IPS DF 6.9 (cell line): ENCODE data around the gene OR2Z1.
"Not testable (repeated sequence)": the region's sequence is repeated elsewhere in the genome, so short reads cannot be mapped to it uniquely, and the experiment has no call there.

Experiments used
- DNase-seq: peaks from one replicate; pipeline ENCODE4 v3.0.0-alpha.2; 2013; ENCODE audit warnings: low read depth, low spot score
- H3K27ac ChIP-seq: one replicate; pipeline ENCODE4 v1.5.1; 2013; ENCODE audit warnings: low read length, control low read depth
- H3K27me3 ChIP-seq: 2 replicates; pipeline ENCODE4 v1.6.1; 2013; ENCODE audit warnings: mild to moderate bottlenecking, low read length; ENCODE audit not compliant: control insufficient read depth, insufficient read depth
- H3K36me3 ChIP-seq: 2 replicates; pipeline ENCODE4 v1.6.1; 2013; ENCODE audit warnings: low read length; ENCODE audit not compliant: control insufficient read depth, insufficient read depth
- H3K4me1 ChIP-seq: 2 replicates; pipeline ENCODE4 v1.6.1; 2013; ENCODE audit warnings: low read length; ENCODE audit not compliant: control insufficient read depth, insufficient read depth
- H3K4me3 ChIP-seq: 2 replicates; pipeline ENCODE4 v1.5.1; 2013; ENCODE audit warnings: mild to moderate bottlenecking, low read length
- H3K9me3 ChIP-seq: 2 replicates; pipeline ENCODE4 v1.6.1; 2013; ENCODE audit warnings: low read length, inconsistent platforms; ENCODE audit not compliant: control insufficient read depth, insufficient read depth
- WGBS: extraction: QIAGEN DNeasy Blood & Tissue Kit; methylation state at CpG from one replicate; pipeline ENCODE4 v1.1.7; 2013; ENCODE audit warnings: mixed read lengths, missing lambda C conversion rate; ENCODE audit not compliant: insufficient read length, insufficient coverage; 5-methylcytosine and 5-hydroxymethylcytosine counted together

OR2Z1 gene

DNA sequence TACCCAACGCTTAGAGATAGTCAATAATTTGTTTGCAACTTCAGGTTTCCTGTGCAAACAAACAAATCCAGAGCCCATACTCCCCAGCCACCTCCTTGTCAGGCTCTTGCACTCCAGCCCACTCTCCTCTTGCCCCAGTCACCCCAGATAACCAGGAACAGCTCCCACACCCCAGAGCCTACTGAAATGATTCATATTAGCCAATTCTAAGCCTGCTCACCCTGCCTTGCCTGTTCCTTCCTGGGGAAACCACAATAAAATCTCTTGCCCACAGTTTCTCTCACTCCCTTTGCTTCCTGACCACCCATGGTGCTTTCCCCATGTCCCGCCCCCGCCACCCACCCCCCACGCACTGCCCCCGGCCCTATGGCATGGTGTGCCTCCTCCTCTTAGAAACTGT lies 19.1 kb upstream of the OR2Z1 start:
- whole genome bisulfite sequencing: no CpG with 5 or more reads among the region's 5 CpGs

GRCh38 chr19:8703223-8703622 lies 18.2 kb upstream of the OR2Z1 start:
- WGBS: no CpG with 5 or more reads among the region's 7 CpGs
- Histone ChIP-seq H3K4me1 (no peaks in the 10 kb centered on the region), H3K9me3 (no peaks in the 10 kb centered on the region), H3K27ac (no peak overlapping the region), H3K36me3 (no peaks in the 10 kb centered on the region), H3K4me3 (no peak overlapping the region), H3K27me3 (no peaks in the 10 kb centered on the region)
- DNase-seq: no peak

More for the DNA sequence above, 19.1 kb upstream of the OR2Z1 start:
- Histone ChIP-seq H3K27ac (no peak overlapping the region), H3K36me3 (no peaks in the 10 kb centered on the region), H3K4me1 (no peaks in the 10 kb centered on the region), H3K9me3 (no peaks in the 10 kb centered on the region), H3K27me3 (no peaks in the 10 kb centered on the region), H3K4me3 (no peak overlapping the region)
- no peak for DNase-seq

DNA sequence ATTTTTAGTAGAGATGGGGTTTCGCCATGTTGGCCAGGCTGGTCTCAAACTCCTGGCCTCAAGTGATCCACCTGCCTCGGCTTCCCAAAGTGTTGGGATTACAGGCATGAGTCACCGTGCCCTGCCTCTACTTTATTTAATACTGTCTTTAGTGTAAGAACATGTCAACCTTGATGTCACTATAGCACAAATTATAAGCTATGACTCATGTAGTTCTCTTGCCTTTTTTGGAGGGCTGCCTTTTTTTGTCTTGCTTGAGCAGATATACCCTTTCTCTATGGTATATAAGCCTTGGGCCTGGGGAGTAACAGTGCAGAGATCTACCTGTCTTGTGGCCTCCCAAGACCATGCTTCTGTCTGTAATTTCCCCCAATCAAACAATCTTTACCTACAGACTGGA lies 16.1 kb upstream of the OR2Z1 start:
- H3K4me3 ChIP-seq, H3K27ac ChIP-seq, H3K36me3 ChIP-seq, H3K27me3 ChIP-seq, DNase-seq, H3K4me1 ChIP-seq, H3K9me3 ChIP-seq: not testable (repeated sequence)
- no CpG with 5 or more reads among the region's 3 CpGs for WGBS

- Histone ChIP-seq H3K4me3 (no peak overlapping the region), H3K27me3 (no peaks in the 10 kb centered on the region), H3K4me1 (no peaks in the 10 kb centered on the region), H3K9me3 (no peaks in the 10 kb centered on the region; the same call in 1 of the 2 replicates), H3K27ac (no peak overlapping the region), H3K36me3 (no peaks in the 10 kb centered on the region)
- no peak for DNase-seq
- no CpG with 5 or more reads among the region's 5 CpGs for WGBS
Measured at GRCh38 chr19:8705742-8706141, 15.7 kb upstream of the OR2Z1 start.

GRCh38 chr19:8710337-8710736 lies 11.1 kb upstream of the OR2Z1 start:
- WGBS: no CpG with 5 or more reads among the region's 7 CpGs
- H3K4me3 ChIP-seq, H3K27ac ChIP-seq, H3K27me3 ChIP-seq, DNase-seq, H3K36me3 ChIP-seq, H3K9me3 ChIP-seq, H3K4me1 ChIP-seq: not testable (repeated sequence)

DNA sequence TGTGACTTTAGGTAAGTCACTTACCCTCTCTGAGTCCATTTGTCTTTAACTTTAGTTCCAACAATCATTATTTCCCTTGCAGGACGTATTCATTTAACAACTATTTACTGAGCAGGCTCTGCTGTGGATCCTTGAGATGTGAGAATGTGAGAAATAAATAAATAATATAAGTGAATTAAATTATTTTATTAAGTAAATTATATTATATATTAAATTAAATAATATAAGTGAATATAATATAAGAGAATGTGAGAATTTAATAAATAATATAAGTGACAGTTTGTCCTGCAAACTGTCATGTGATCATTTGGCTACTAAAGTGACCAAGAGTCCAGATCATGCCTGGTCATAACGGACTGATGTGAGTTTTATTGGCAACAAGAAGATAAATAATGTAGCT lies 598 bp downstream of the OR2Z1 start:
- peaks cover 9% of the 10 kb centered on the region for H3K9me3 ChIP-seq
- WGBS: no CpG with 5 or more reads among the region's 2 CpGs
- H3K27me3 ChIP-seq: no peaks in the 10 kb centered on the region
- no peak overlapping the region for H3K27ac ChIP-seq
- no peak overlapping the region for H3K4me3 ChIP-seq
- no peaks in the 10 kb centered on the region for H3K4me1 ChIP-seq
- no peaks in the 10 kb centered on the region for H3K36me3 ChIP-seq
- no peak for DNase-seq

GRCh38 chr19:8724276-8724675 lies 2.8 kb downstream of the OR2Z1 start:
- H3K27ac ChIP-seq: no peak overlapping the region
- H3K27me3 ChIP-seq: no peaks in the 10 kb centered on the region
- DNase-seq: no peak
- H3K36me3 ChIP-seq: no peaks in the 10 kb centered on the region
- H3K4me1 ChIP-seq: no peaks in the 10 kb centered on the region
- peaks cover 13% of the 10 kb centered on the region for H3K9me3 ChIP-seq
- no CpG with 5 or more reads among the region's 3 CpGs for WGBS
- H3K4me3 ChIP-seq: no peak overlapping the region

DNA sequence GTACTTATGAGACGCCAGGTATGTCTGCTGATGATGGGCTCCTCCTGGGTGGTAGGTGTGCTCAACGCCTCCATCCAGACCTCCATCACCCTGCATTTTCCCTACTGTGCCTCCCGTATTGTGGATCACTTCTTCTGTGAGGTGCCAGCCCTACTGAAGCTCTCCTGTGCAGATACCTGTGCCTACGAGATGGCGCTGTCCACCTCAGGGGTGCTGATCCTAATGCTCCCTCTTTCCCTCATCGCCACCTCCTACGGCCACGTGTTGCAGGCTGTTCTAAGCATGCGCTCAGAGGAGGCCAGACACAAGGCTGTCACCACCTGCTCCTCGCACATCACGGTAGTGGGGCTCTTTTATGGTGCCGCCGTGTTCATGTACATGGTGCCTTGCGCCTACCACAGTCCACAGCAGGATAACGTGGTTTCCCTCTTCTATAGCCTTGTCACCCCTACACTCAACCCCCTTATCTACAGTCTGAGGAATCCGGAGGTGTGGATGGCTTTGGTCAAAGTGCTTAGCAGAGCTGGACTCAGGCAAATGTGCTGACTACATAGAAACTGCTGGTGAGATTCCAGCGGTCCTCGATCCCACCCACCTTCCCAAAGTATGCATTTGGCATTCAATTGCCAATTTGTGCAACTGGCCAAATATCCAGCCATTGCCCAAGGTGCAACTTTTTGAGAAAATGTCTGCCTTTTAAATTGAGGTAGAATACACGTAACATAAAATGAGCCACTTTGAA lies 10.2 kb downstream of the OR2Z1 start:
- Histone ChIP-seq H3K9me3 (peaks cover 11% of the 10 kb centered on the region), H3K36me3 (no peaks in the 10 kb centered on the region), H3K4me1 (no peaks in the 10 kb centered on the region), H3K27me3 (no peaks in the 10 kb centered on the region), H3K27ac (no peak overlapping the region), H3K4me3 (no peak overlapping the region)
- WGBS: no CpG with 5 or more reads among the region's 19 CpGs
- DNase-seq: no peak

DNA sequence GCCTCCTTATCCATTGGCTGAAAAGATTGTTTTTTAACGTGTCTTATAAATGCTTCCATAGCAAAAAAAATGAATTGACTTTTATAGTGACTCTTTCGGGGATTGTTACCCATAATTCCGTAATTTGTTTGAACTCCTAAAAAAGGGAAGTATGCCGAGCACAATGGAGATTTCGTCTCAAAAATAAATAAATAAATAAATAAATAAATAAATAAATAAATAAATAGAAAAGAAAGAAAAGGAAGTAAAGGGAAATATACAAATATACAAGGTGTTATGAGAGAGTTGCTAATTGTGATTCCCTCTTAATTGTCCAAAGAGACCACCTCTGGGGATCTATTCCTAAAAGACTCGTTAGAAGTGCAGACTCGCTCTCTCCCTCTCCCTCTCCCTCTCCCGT lies 16.9 kb downstream of the OR2Z1 start:
- Histone ChIP-seq H3K27me3 (no peaks in the 10 kb centered on the region), H3K27ac (no peak overlapping the region), H3K4me1 (no peaks in the 10 kb centered on the region), H3K4me3 (no peak overlapping the region), H3K9me3 (peaks cover 3% of the 10 kb centered on the region), H3K36me3 (no peaks in the 10 kb centered on the region)
- no CpG with 5 or more reads among the region's 8 CpGs for WGBS
- DNase-seq: no peak

- no CpG with 5 or more reads among the region's 55 CpGs for WGBS
- not testable (repeated sequence) for H3K4me3 ChIP-seq, H3K9me3 ChIP-seq, H3K27me3 ChIP-seq, H3K27ac ChIP-seq, DNase-seq, H3K4me1 ChIP-seq, H3K36me3 ChIP-seq
Measured at GRCh38 chr19:8739291-8740065, 18.0 kb downstream of the OR2Z1 start.
